Liver (tissue), 9 donors: ENCODE measurements around the gene IFNG. TPM values are rescaled to one million over a fixed set of nuclear protein-coding genes. Genes with fewer than 3 reads are reported as not detected.

ENCODE experiments used
- DNase-seq: peaks from one replicate; pipeline ENCODE4 v3.0.0-alpha.2; 2017; ENCODE audit warnings: low spot score
- H3K27ac ChIP-seq, 2 donors: one replicate each; pipeline ENCODE4 v1.7.0; 2013; ENCODE audit warnings: inconsistent platforms in 2 of 2, low read length in 2 of 2, control low read depth in 1 of 2, low read depth in 1 of 2, mild to moderate bottlenecking in 1 of 2
- H3K27me3 ChIP-seq, 4 donors: one replicate each; pipeline versions ENCODE4 v1.6.1 to v1.7.0; 2013; ENCODE audit warnings: low read length in 3 of 4, inconsistent platforms in 1 of 4, mild to moderate bottlenecking in 1 of 4, moderate library complexity in 1 of 4; ENCODE audit not compliant: control insufficient read depth in 4 of 4, insufficient read depth in 4 of 4
- H3K36me3 ChIP-seq, 4 donors: one replicate each; pipeline versions ENCODE4 v1.6.1 to v1.7.0; 2013; ENCODE audit warnings: low read length in 3 of 4, mild to moderate bottlenecking in 3 of 4, low read depth in 1 of 4, moderate library complexity in 1 of 4; ENCODE audit not compliant: control insufficient read depth in 4 of 4, insufficient read depth in 3 of 4
- H3K4me1 ChIP-seq, 4 donors: one replicate each; pipeline versions ENCODE4 v1.6.1 to v1.7.0; 2013; ENCODE audit warnings: low read length in 3 of 4, mild to moderate bottlenecking in 3 of 4, moderate library complexity in 1 of 4; ENCODE audit not compliant: control insufficient read depth in 4 of 4, insufficient read depth in 4 of 4
- H3K4me3 ChIP-seq, 3 donors: one replicate each; pipeline versions ENCODE4 v1.6.1 to v1.7.0; 2013; ENCODE audit warnings: low read length in 3 of 3, control low read depth in 1 of 3, low read depth in 1 of 3, mild to moderate bottlenecking in 1 of 3
- H3K9ac ChIP-seq, 2 donors: one replicate each; pipeline ENCODE4 v1.7.0; 2013; ENCODE audit warnings: low read length in 2 of 2, mild to moderate bottlenecking in 2 of 2, moderate library complexity in 2 of 2, control low read depth in 1 of 2, low read depth in 1 of 2
- H3K9me3 ChIP-seq, 4 donors: one replicate each; pipeline versions ENCODE4 v1.6.1 to v1.7.0; 2013; ENCODE audit warnings: low read length in 3 of 4; ENCODE audit not compliant: control insufficient read depth in 4 of 4
- EGR1 ChIP-seq, 2 donors: IDR thresholded peaks; 2 replicates each; pipeline ENCODE4 v1.6.1; 2016 to 2018; ENCODE audit warnings: antibody characterized with exemption in 2 of 2, low read depth in 2 of 2
- FOXA1 ChIP-seq: IDR thresholded peaks from 2 replicates; pipeline ENCODE4 v1.6.1; 2016; ENCODE audit warnings: antibody characterized with exemption
- FOXA2 ChIP-seq: IDR thresholded peaks from 2 replicates; pipeline ENCODE4 v1.6.1; 2016; ENCODE audit warnings: antibody characterized with exemption
- GABPA ChIP-seq, 2 donors: IDR thresholded peaks in 1 of 2; conservative IDR thresholded peaks in 1 of 2; 2 replicates each; pipeline ENCODE4 v1.6.1; 2016; ENCODE audit warnings: antibody characterized with exemption in 2 of 2, mild to moderate bottlenecking in 1 of 2, moderate library complexity in 1 of 2
- HNF4G ChIP-seq: IDR thresholded peaks from 2 replicates; pipeline ENCODE4 v1.6.1; 2016; ENCODE audit warnings: antibody characterized with exemption
- JUND ChIP-seq, 2 donors: IDR thresholded peaks; 2 replicates each; pipeline ENCODE4 v1.6.1; 2016; ENCODE audit warnings: antibody characterized with exemption in 2 of 2
- MAX ChIP-seq: IDR thresholded peaks from 2 replicates; pipeline ENCODE4 v1.6.1; 2016; ENCODE audit warnings: antibody characterized with exemption
- NR2F2 ChIP-seq: IDR thresholded peaks from 2 replicates; pipeline ENCODE4 v1.6.1; 2016; ENCODE audit warnings: antibody characterized with exemption
- RAD21 ChIP-seq, 2 donors: IDR thresholded peaks; 2 replicates each; pipeline ENCODE4 v1.6.1; 2016; ENCODE audit warnings: antibody characterized with exemption in 2 of 2, mild to moderate bottlenecking in 2 of 2
- RXRA ChIP-seq, 2 donors: IDR thresholded peaks; 2 replicates each; pipeline ENCODE4 v1.6.1; 2017 to 2018; ENCODE audit warnings: antibody characterized with exemption in 2 of 2, mild to moderate bottlenecking in 1 of 2
- SP1 ChIP-seq: IDR thresholded peaks from 2 replicates; pipeline ENCODE4 v1.6.1; 2018; ENCODE audit warnings: antibody characterized with exemption, mild to moderate bottlenecking
- TAF1 ChIP-seq: conservative IDR thresholded peaks from 2 replicates; pipeline ENCODE4 v1.6.1; 2016; ENCODE audit warnings: antibody characterized with exemption, mild to moderate bottlenecking
- YY1 ChIP-seq: IDR thresholded peaks from 2 replicates; pipeline ENCODE4 v1.6.1; 2016; ENCODE audit warnings: antibody characterized with exemption, mild to moderate bottlenecking
- WGBS: extraction: QIAGEN DNeasy Blood & Tissue Kit; methylation state at CpG from one replicate; pipeline ENCODE4 v1.1.7; 2013; 5-methylcytosine and 5-hydroxymethylcytosine counted together
- polyA plus RNA-seq, 2 donors: library from polyadenylated mRNA; stranded (reverse) in 1 of 2; unstranded in 1 of 2; fragments of 200-250 nt in 1 of 2; fragments of >200 nt in 1 of 2; fragmentation: Nextera tagmentation in 1 of 2; extraction: Ambion mirVana in 1 of 2; gene quantifications; one replicate each; pipeline versions ENCODE4 v1.2.1 to v1.2.3, GENCODE V29; 2013 to 2015
- total RNA-seq, 2 donors: library from RNA; depleted of rRNA; stranded (reverse); fragments of >200 nt; gene quantifications; one replicate each; pipeline ENCODE4 v1.2.3, GENCODE V29; 2014
- TF ChIP-seq, protein P1 (sequence below): IDR thresholded peaks from 2 replicates; pipeline ENCODE4 v1.6.1; 2016; ENCODE audit warnings: antibody characterized with exemption, mild to moderate bottlenecking
- TF ChIP-seq, protein P2 (sequence below): IDR thresholded peaks from 2 replicates; pipeline ENCODE4 v1.6.1; 2016; ENCODE audit warnings: antibody characterized with exemption
- TF ChIP-seq, protein P3 (sequence below): fragments of 150-350 bp; IDR thresholded peaks from 2 replicates; pipeline ENCODE4 v1.5.1; 2017; ENCODE audit warnings: improper control_type of control experiment, low read depth, low read length; ENCODE audit not compliant: missing input control
- TF ChIP-seq, protein P4 (sequence below): IDR thresholded peaks from 2 replicates; pipeline ENCODE4 v1.6.1; 2016; ENCODE audit warnings: antibody characterized with exemption
- donor health status: healthy.
- donor health status: healthy.
- donor health status: healthy.
- donor health status: healthy.
- donor health status: healthy.

Gene IFNG
- total and polyA plus RNA-seq, 4 donors: 0.08 TPM; not detected in 3

DNA sequence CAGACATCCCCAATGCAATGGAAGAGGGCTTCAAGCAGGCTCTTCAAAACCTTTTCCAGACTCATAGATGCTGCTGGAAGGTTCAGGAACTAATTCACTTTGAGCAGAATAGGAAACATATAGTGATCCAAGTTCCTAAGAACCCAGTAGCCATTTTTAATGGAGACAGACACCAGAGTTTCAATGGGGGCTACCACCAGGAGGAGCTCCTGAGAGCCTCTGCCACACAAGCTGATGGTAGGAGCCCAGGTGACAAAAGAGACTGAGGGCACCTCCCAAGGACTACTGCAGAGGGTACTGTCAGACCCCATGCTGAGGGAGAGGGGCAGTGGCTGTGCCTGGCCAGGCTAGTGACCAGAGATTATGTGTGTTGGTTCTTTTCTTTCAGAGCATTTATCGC lies 45.9 kb downstream of the IFNG start:
- 59% methylated on average over 1 of the region's 1 CpG for WGBS
- Histone ChIP-seq H3K9ac (no peak overlapping the region), H3K4me1 (no peaks in the 10 kb centered on the region), H3K27ac (no peak overlapping the region), H3K9me3 (peaks cover 0 to 3% (median 0%) of the 10 kb centered on the region in 4 donors), H3K4me3 (no peak overlapping the region), H3K27me3 (no peaks in the 10 kb centered on the region), H3K36me3 (no peaks in the 10 kb centered on the region)
- no peak for DNase-seq
- TF ChIP-seq FOXA1: no peak
- TF ChIP-seq, protein P1, sequence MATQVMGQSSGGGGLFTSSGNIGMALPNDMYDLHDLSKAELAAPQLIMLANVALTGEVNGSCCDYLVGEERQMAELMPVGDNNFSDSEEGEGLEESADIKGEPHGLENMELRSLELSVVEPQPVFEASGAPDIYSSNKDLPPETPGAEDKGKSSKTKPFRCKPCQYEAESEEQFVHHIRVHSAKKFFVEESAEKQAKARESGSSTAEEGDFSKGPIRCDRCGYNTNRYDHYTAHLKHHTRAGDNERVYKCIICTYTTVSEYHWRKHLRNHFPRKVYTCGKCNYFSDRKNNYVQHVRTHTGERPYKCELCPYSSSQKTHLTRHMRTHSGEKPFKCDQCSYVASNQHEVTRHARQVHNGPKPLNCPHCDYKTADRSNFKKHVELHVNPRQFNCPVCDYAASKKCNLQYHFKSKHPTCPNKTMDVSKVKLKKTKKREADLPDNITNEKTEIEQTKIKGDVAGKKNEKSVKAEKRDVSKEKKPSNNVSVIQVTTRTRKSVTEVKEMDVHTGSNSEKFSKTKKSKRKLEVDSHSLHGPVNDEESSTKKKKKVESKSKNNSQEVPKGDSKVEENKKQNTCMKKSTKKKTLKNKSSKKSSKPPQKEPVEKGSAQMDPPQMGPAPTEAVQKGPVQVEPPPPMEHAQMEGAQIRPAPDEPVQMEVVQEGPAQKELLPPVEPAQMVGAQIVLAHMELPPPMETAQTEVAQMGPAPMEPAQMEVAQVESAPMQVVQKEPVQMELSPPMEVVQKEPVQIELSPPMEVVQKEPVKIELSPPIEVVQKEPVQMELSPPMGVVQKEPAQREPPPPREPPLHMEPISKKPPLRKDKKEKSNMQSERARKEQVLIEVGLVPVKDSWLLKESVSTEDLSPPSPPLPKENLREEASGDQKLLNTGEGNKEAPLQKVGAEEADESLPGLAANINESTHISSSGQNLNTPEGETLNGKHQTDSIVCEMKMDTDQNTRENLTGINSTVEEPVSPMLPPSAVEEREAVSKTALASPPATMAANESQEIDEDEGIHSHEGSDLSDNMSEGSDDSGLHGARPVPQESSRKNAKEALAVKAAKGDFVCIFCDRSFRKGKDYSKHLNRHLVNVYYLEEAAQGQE: no peak
- TF ChIP-seq, protein P2, sequence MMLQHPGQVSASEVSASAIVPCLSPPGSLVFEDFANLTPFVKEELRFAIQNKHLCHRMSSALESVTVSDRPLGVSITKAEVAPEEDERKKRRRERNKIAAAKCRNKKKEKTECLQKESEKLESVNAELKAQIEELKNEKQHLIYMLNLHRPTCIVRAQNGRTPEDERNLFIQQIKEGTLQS: no peak
- no peak for TF ChIP-seq JUND (IDR thresholded peaks at IDR 0.05)
- TF ChIP-seq RAD21 (IDR thresholded peaks at IDR 0.05): no peak
- TF ChIP-seq, protein P3, sequence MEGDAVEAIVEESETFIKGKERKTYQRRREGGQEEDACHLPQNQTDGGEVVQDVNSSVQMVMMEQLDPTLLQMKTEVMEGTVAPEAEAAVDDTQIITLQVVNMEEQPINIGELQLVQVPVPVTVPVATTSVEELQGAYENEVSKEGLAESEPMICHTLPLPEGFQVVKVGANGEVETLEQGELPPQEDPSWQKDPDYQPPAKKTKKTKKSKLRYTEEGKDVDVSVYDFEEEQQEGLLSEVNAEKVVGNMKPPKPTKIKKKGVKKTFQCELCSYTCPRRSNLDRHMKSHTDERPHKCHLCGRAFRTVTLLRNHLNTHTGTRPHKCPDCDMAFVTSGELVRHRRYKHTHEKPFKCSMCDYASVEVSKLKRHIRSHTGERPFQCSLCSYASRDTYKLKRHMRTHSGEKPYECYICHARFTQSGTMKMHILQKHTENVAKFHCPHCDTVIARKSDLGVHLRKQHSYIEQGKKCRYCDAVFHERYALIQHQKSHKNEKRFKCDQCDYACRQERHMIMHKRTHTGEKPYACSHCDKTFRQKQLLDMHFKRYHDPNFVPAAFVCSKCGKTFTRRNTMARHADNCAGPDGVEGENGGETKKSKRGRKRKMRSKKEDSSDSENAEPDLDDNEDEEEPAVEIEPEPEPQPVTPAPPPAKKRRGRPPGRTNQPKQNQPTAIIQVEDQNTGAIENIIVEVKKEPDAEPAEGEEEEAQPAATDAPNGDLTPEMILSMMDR: no peak
- no peak for TF ChIP-seq NR2F2
- TF ChIP-seq HNF4G: no peak
- no peak for TF ChIP-seq TAF1
- TF ChIP-seq MAX: no peak
- no peak for TF ChIP-seq GABPA (IDR thresholded peaks at IDR 0.05 in 1 of 2, conservative IDR thresholded peaks at IDR 0.05 in 1 of 2)
- TF ChIP-seq FOXA2: no peak
- no peak for TF ChIP-seq SP1
- no peak for TF ChIP-seq RXRA (IDR thresholded peaks at IDR 0.05)
- TF ChIP-seq, protein P4, sequence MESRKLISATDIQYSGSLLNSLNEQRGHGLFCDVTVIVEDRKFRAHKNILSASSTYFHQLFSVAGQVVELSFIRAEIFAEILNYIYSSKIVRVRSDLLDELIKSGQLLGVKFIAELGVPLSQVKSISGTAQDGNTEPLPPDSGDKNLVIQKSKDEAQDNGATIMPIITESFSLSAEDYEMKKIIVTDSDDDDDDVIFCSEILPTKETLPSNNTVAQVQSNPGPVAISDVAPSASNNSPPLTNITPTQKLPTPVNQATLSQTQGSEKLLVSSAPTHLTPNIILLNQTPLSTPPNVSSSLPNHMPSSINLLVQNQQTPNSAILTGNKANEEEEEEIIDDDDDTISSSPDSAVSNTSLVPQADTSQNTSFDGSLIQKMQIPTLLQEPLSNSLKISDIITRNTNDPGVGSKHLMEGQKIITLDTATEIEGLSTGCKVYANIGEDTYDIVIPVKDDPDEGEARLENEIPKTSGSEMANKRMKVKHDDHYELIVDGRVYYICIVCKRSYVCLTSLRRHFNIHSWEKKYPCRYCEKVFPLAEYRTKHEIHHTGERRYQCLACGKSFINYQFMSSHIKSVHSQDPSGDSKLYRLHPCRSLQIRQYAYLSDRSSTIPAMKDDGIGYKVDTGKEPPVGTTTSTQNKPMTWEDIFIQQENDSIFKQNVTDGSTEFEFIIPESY: no peak
- TF ChIP-seq YY1: no peak
- no peak for TF ChIP-seq EGR1 (IDR thresholded peaks at IDR 0.05; ENCODE audit: low read depth in 2 of 2)

GRCh38 chr12:68111995-68112394 lies 47.5 kb downstream of the IFNG start:
- no peaks in the 10 kb centered on the region for H3K4me1 ChIP-seq
- H3K27ac ChIP-seq: no peak overlapping the region
- no peak overlapping the region for H3K4me3 ChIP-seq
- no peaks in the 10 kb centered on the region for H3K27me3 ChIP-seq
- TF ChIP-seq HNF4G (no peak), YY1 (no peak), MAX (no peak), GABPA (IDR thresholded peaks at IDR 0.05 in 1 of 2, conservative IDR thresholded peaks at IDR 0.05 in 1 of 2) (no peak)
- TF ChIP-seq, protein P2: no peak
- TF ChIP-seq, protein P4: no peak
- H3K36me3 ChIP-seq: no peaks in the 10 kb centered on the region
- H3K9ac ChIP-seq: no peak overlapping the region
- no peak for DNase-seq
- no peaks in the 10 kb centered on the region for H3K9me3 ChIP-seq
